GM12878 (cell line): ENCODE results near the gene ADIG.

Source experiments
- CTCF ChIP-seq, 3 experiments: IDR thresholded peaks in 2 of 3; conservative IDR thresholded peaks in 1 of 3; 2 replicates each; pipeline ENCODE4 v1.5.1; 2011; ENCODE audit warnings: low read depth in 3 of 3, low read length in 3 of 3, mild to moderate bottlenecking in 3 of 3, control low read depth in 2 of 3, moderate library complexity in 2 of 3, inconsistent platforms in 1 of 3, mixed read lengths in 1 of 3; ENCODE audit not compliant: control insufficient read depth in 2 of 3, insufficient read depth in 1 of 3; ENCODE audit errors: extremely low read depth in 1 of 3
- EGR1 ChIP-seq, 2 experiments: IDR thresholded peaks; 1 replicate in 1 of 2; 2 replicates in 1 of 2; pipeline ENCODE4 v1.6.1; 2011 to 2012; ENCODE audit warnings: low read depth in 2 of 2, low read length in 2 of 2, borderline replicate concordance in 1 of 2, mild to moderate bottlenecking in 1 of 2, moderate library complexity in 1 of 2
- ETV6 ChIP-seq, 2 experiments: fragments of 450-650 bp in 1 of 2; IDR thresholded peaks in 1 of 2; conservative IDR thresholded peaks in 1 of 2; 2 replicates each; pipeline ENCODE4 v1.6.1; 2014; ENCODE audit warnings: antibody characterized with exemption in 1 of 2, borderline replicate concordance in 1 of 2, low read depth in 1 of 2, mild to moderate bottlenecking in 1 of 2, moderate library complexity in 1 of 2
- PKNOX1 ChIP-seq: fragments of 450-650 bp; IDR thresholded peaks from 2 replicates; pipeline ENCODE4 v1.6.1; 2016; ENCODE audit warnings: mild to moderate bottlenecking
- RB1 ChIP-seq: fragments of 450-650 bp; formaldehyde crosslinking; IDR thresholded peaks from 2 replicates; pipeline ENCODE4 v1.6.1; 2017; ENCODE audit warnings: mild to moderate bottlenecking, borderline replicate concordance
- SMC3 ChIP-seq: IDR thresholded peaks from 2 replicates; pipeline ENCODE4 v1.6.1; 2011; ENCODE audit warnings: low read length, improper control_type of control experiment, borderline replicate concordance

- TF ChIP-seq CTCF (IDR thresholded peaks at IDR 0.05 in 2 of 3, conservative IDR thresholded peaks at IDR 0.05 in 1 of 3; ENCODE audit: control insufficient read depth in 2 of 3, extremely low read depth in 1 of 3, insufficient read depth in 1 of 3, low read depth in 3 of 3, low read length in 3 of 3): no peak
- TF ChIP-seq PKNOX1: no peak
- no peak for TF ChIP-seq ETV6 (conservative IDR thresholded peaks at IDR 0.05 in 1 of 2, IDR thresholded peaks at IDR 0.05 in 1 of 2; ENCODE audit: borderline replicate concordance in 1 of 2, low read depth in 1 of 2)
- TF ChIP-seq EGR1 (IDR thresholded peaks at IDR 0.05; ENCODE audit: borderline replicate concordance in 1 of 2, low read depth in 2 of 2, low read length in 2 of 2): no peak
- no peak for TF ChIP-seq SMC3
- no peak for TF ChIP-seq RB1
These were observed 8.4 kb downstream of the ADIG start for GRCh38 chr20:38589351-38589750.
